COLO829 (cell line): ENCODE data around the gene WDR70.
"Not testable (repeated sequence)": the region's sequence is repeated elsewhere in the genome, so short reads cannot be mapped to it uniquely, and the experiment has no call there.

Experiments used
- DNase-seq: peaks from one replicate; pipeline ENCODE4 v3.0.0; 2012; ENCODE audit warnings: low spot score

WDR70 gene

GRCh38 chr5:37517686-37518085 lies 138.6 kb downstream of the WDR70 start:
- no peak for DNase-seq

GRCh38 chr5:37518356-37518755 lies 139.2 kb downstream of the WDR70 start:
- not testable (repeated sequence) for DNase-seq

GRCh38 chr5:37519304-37519703 lies 140.2 kb downstream of the WDR70 start:
- no peak for DNase-seq

- DNase-seq, result no peak
These were observed 140.7 kb downstream of the WDR70 start for GRCh38 chr5:37519807-37520206.

GRCh38 chr5:37520811-37521210 lies 141.7 kb downstream of the WDR70 start:
- no peak for DNase-seq

GRCh38 chr5:37532976-37533740 lies 154.0 kb downstream of the WDR70 start:
- no peak for DNase-seq

- no peak for DNase-seq
These were observed 154.7 kb downstream of the WDR70 start for GRCh38 chr5:37533851-37534250.

- DNase-seq, result no peak
These were observed 160.3 kb downstream of the WDR70 start for GRCh38 chr5:37539459-37539858.

GRCh38 chr5:37543216-37543615 lies 164.1 kb downstream of the WDR70 start:
- no peak for DNase-seq

GRCh38 chr5:37549411-37549810 lies 170.3 kb downstream of the WDR70 start:
- no peak for DNase-seq

GRCh38 chr5:37552161-37552560 lies 173.0 kb downstream of the WDR70 start:
- no peak for DNase-seq

- DNase-seq, result no peak
These were observed 173.9 kb downstream of the WDR70 start for GRCh38 chr5:37552770-37553719.

GRCh38 chr5:37553720-37554404 lies 174.7 kb downstream of the WDR70 start:
- DNase-seq, result no peak

GRCh38 chr5:37554405-37554739 lies 175.3 kb downstream of the WDR70 start:
- no peak for DNase-seq

- peak; percentile 5 for DNase-seq
These were observed 175.8 kb downstream of the WDR70 start for GRCh38 chr5:37554938-37555337.

GRCh38 chr5:37557734-37558293 lies 178.7 kb downstream of the WDR70 start:
- no peak for DNase-seq

GRCh38 chr5:37565062-37565670 lies 186.0 kb downstream of the WDR70 start:
- no peak for DNase-seq

GRCh38 chr5:37567566-37567965 lies 188.4 kb downstream of the WDR70 start:
- DNase-seq, result no peak

- DNase-seq, result no peak
These were observed 189.1 kb downstream of the WDR70 start for GRCh38 chr5:37568018-37568753.

- no peak for DNase-seq
These were observed 189.8 kb downstream of the WDR70 start for GRCh38 chr5:37568893-37569292.

- no peak for DNase-seq
These were observed 190.3 kb downstream of the WDR70 start for GRCh38 chr5:37569466-37569865.
